NAMALWA (cell line): ENCODE results near the gene LLPH.
A peak's percentile ranks its signal among the peaks of the same experiment; 100 is the strongest.
"Not testable (repeated sequence)": the region's sequence is repeated elsewhere in the genome, so short reads cannot be mapped to it uniquely, and the experiment has no call there.

Experiments used
- DNase-seq: peaks from one replicate; pipeline ENCODE4 v3.0.0-alpha.2; 2015; ENCODE audit warnings: low spot score

The LLPH gene

GRCh38 chr12:66130267-66131066 is at the start of gene LLPH:
Gene LLPH (minus strand): TSS chr12:66130750. CDS start chr12:66129106, 1,644 bp downstream.
- DNase-seq, result peak; percentile 96

- no peak for DNase-seq
Measured at GRCh38 chr12:66176105-66176900, 45.8 kb upstream of the LLPH start.

- not testable (repeated sequence) for DNase-seq
Measured at GRCh38 chr12:66174391-66175325, 44.1 kb upstream of the LLPH start.

- no peak for DNase-seq
Measured at GRCh38 chr12:66170606-66171005, 40.1 kb upstream of the LLPH start.

GRCh38 chr12:66169221-66170170 is 38.9 kb upstream of the LLPH start, which contains the start of gene TMBIM4:
Gene TMBIM4 (minus strand): TSS chr12:66169996. CDS start chr12:66169951, 45 bp downstream.
- peak; percentile 92 for DNase-seq

GRCh38 chr12:66168410-66168809 is 37.9 kb upstream of the LLPH start:
- peak; percentile 17 for DNase-seq

- DNase-seq, result no peak
Measured at GRCh38 chr12:66166561-66166960, 36.0 kb upstream of the LLPH start.

GRCh38 chr12:66165141-66165540 is 34.6 kb upstream of the LLPH start:
- no peak for DNase-seq

GRCh38 chr12:66164349-66164821 is 33.8 kb upstream of the LLPH start:
- DNase-seq, result no peak

GRCh38 chr12:66163289-66163688 is 32.7 kb upstream of the LLPH start:
- DNase-seq, result no peak

- no peak for DNase-seq
Measured at GRCh38 chr12:66162701-66163100, 32.2 kb upstream of the LLPH start.

- no peak for DNase-seq
Measured at GRCh38 chr12:66160704-66161103, 30.2 kb upstream of the LLPH start.

GRCh38 chr12:66159123-66159522 is 28.6 kb upstream of the LLPH start:
- DNase-seq, result no peak

- DNase-seq, result no peak
Measured at GRCh38 chr12:66156654-66157053, 26.1 kb upstream of the LLPH start.

GRCh38 chr12:66154776-66155175 is 24.2 kb upstream of the LLPH start:
- no peak for DNase-seq

- DNase-seq, result no peak
Measured at GRCh38 chr12:66152732-66153131, 22.2 kb upstream of the LLPH start.

GRCh38 chr12:66149702-66150398 is 19.3 kb upstream of the LLPH start:
- peak; percentile 30 for DNase-seq

- peak; percentile 59 for DNase-seq
Measured at GRCh38 chr12:66144791-66145754, 14.5 kb upstream of the LLPH start.

- no peak for DNase-seq
Measured at GRCh38 chr12:66143868-66144267, 13.3 kb upstream of the LLPH start.
